K562 (cell line): ENCODE results near the gene LGALS7B. TPM values are rescaled to one million over a fixed set of nuclear protein-coding genes. Genes with fewer than 3 reads are reported as not detected.

Source experiments
- ATAC-seq: fragments of 200-7000 bp; cut with Tn5 transposase; 3 replicates; pipeline ENCODE4 v1.9.1; 2020; ENCODE audit warnings: moderate library complexity
- BruUV-seq: library from RNA; stranded (reverse); fragments of 400-500 nt; replicated peaks from 2 replicates; lab custom pipeline; 2021; lab: Mats Ljungman, UMichigan
- CTCF ChIA-PET: fragments of 300-600 bp; formaldehyde crosslinking; extraction: SDS; loops from one replicate; lab custom pipeline; 2021; ENCODE audit warnings: low intra/inter-chr PET ratio; lab: Yijun Ruan, JAX
- POLR2A ChIA-PET: fragments of 300-600, 350-650 bp; sonication (Branson Sonifier 250); formaldehyde crosslinking; extraction: SDS; loops from one replicate; lab custom pipeline; 2021; ENCODE audit warnings: antibody characterized with exemption, inconsistent platforms; lab: Yijun Ruan, JAX
- DNase-seq, 4 experiments: peaks; one replicate each; pipeline versions ENCODE4 v3.0.0 to v3.0.0-alpha.2; 2011 to 2018; ENCODE audit warnings: low spot score in 3 of 4, mixed read lengths in 3 of 4; ENCODE audit errors: extremely low read depth in 1 of 4
- FAIRE-seq: peaks from 2 replicates; lab custom pipeline; 2011; peaks lifted over from hg19 to GRCh38; lab: Jason Lieb, UNC
- H2AFZ ChIP-seq: 2 replicates; pipeline ENCODE4 v1.6.0; 2011; ENCODE audit warnings: low read depth, low read length, control low read depth, inconsistent platforms
- H3K27ac ChIP-seq: fragments of 200-600 bp; 3 replicates; pipeline ENCODE4 v1.8.0; 2011; ENCODE audit warnings: low read depth, mild to moderate bottlenecking, control low read depth, inconsistent platforms, low read length, moderate library complexity, mixed read lengths; ENCODE audit errors: extremely low read depth
- H3K27me3 ChIP-seq, 2 experiments: fragments of 300-600 bp in 1 of 2; 2 replicates in 1 of 2; 3 replicates in 1 of 2; pipeline versions ENCODE4 v1.6.0 to v1.8.0; 2011; ENCODE audit warnings: inconsistent platforms in 2 of 2, low read length in 2 of 2, mild to moderate bottlenecking in 1 of 2, mixed read lengths in 1 of 2, moderate library complexity in 1 of 2; ENCODE audit not compliant: control insufficient read depth in 2 of 2, insufficient read depth in 2 of 2
- H3K36me3 ChIP-seq: fragments of 300-600 bp; 3 replicates; pipeline ENCODE4 v1.8.0; 2011; ENCODE audit warnings: mild to moderate bottlenecking, low read length, inconsistent platforms; ENCODE audit not compliant: control insufficient read depth, insufficient read depth
- H3K4me1 ChIP-seq, 2 experiments: fragments of 200-600 bp in 1 of 2; replicated peaks in 1 of 2; 2 replicates in 1 of 2; 3 replicates in 1 of 2; pipeline versions ENCODE4 v1.5.1 to v1.8.0; 2011; ENCODE audit warnings: inconsistent platforms in 2 of 2, low read length in 2 of 2, mild to moderate bottlenecking in 1 of 2, mixed read lengths in 1 of 2, moderate library complexity in 1 of 2; ENCODE audit not compliant: control insufficient read depth in 2 of 2, insufficient read depth in 2 of 2
- H3K4me2 ChIP-seq: 2 replicates; pipeline ENCODE4 v1.6.1; 2011; ENCODE audit warnings: low read length, control low read depth, inconsistent platforms, mixed read lengths; ENCODE audit not compliant: insufficient read depth
- H3K4me3 ChIP-seq: fragments of 200-600 bp; sonication (generic), shearing (Covaris generic); 2 replicates; pipeline ENCODE4 v1.5.1; 2016; ENCODE audit warnings: control low read depth, inconsistent platforms
- H3K79me2 ChIP-seq: fragments of 200-600 bp; 3 replicates; pipeline ENCODE4 v1.8.0; 2011; ENCODE audit warnings: low read length, inconsistent platforms; ENCODE audit not compliant: control insufficient read depth, insufficient read depth
- H3K9ac ChIP-seq, 2 experiments: 2 replicates each; pipeline versions ENCODE4 v1.6.0 to v1.6.1; 2011; ENCODE audit warnings: low read depth in 2 of 2, low read length in 2 of 2, control low read depth in 1 of 2, inconsistent platforms in 1 of 2, mild to moderate bottlenecking in 1 of 2, mixed read lengths in 1 of 2; ENCODE audit not compliant: insufficient read depth in 1 of 2
- H3K9me1 ChIP-seq: one replicate; pipeline ENCODE4 v1.6.0; 2011; ENCODE audit warnings: inconsistent platforms, mild to moderate bottlenecking, low read length, moderate library complexity; ENCODE audit not compliant: control insufficient read depth, insufficient read depth
- H3K9me3 ChIP-seq: replicated peaks from 2 replicates; pipeline ENCODE4 v1.5.1; 2011; ENCODE audit warnings: low read depth, low read length, inconsistent platforms; ENCODE audit not compliant: control insufficient read depth, insufficient read depth
- H4K20me1 ChIP-seq: replicated peaks from 2 replicates; pipeline ENCODE4 v1.6.1; 2011; ENCODE audit warnings: low read length, inconsistent platforms, mixed read lengths; ENCODE audit not compliant: control insufficient read depth, insufficient read depth
- EGR1 ChIP-seq: fragments of 450-650 bp; conservative IDR thresholded peaks from 2 replicates; pipeline ENCODE4 v1.6.1; 2017; ENCODE audit warnings: mild to moderate bottlenecking
- MECOM ChIP-seq: fragments of 250-450 bp; sonication (Bioruptor Pico); IDR thresholded peaks from 2 replicates; pipeline ENCODE4 v1.8.0; 2022; ENCODE audit warnings: inconsistent platforms
- PTRF ChIP-seq: fragments of 450-650 bp; IDR thresholded peaks from 2 replicates; pipeline ENCODE4 v1.6.1; 2016; ENCODE audit warnings: mild to moderate bottlenecking, missing genetic modification characterization, missing compliant biosample characterization
- RBM25 ChIP-seq: fragments of 200-400 bp; formaldehyde crosslinking; IDR thresholded peaks from 2 replicates; pipeline ENCODE4 v1.6.1; 2018; ENCODE audit warnings: low read length, low read depth, moderate library complexity; ENCODE audit not compliant: severe bottlenecking
- SNRNP70 ChIP-seq: fragments of 200-400 bp; formaldehyde crosslinking; optimal IDR thresholded peaks from 2 replicates; pipeline ENCODE3; 2017; ENCODE audit warnings: low read depth, low read length
- TBP ChIP-seq: optimal IDR thresholded peaks from 2 replicates; pipeline ENCODE3; 2011; ENCODE audit warnings: low read depth, low read length, improper control_type of control experiment
- TCF7L2 ChIP-seq: fragments of 150-350 bp; IDR thresholded peaks from 2 replicates; pipeline ENCODE4 v1.6.1; 2016; ENCODE audit warnings: low read depth, mild to moderate bottlenecking, low read length, moderate library complexity
- WGBS: fragments of 100-300 bp; shearing (Covaris generic); methylation state at CpG from one replicate; pipeline ENCODE4 v1.1.6; 2016; ENCODE audit warnings: low coverage, mixed read lengths; ENCODE audit not compliant: insufficient coverage; ENCODE audit errors: missing lambda C conversion rate; 5-methylcytosine and 5-hydroxymethylcytosine counted together
- in situ Hi-C: fragments of 300-500 bp; cut with MboI; formaldehyde crosslinking; loops from 4 replicates; pipeline ENCODE4 v1.15.0; 2018; ENCODE audit warnings: inconsistent platforms, mixed read lengths
- intact Hi-C: fragments of 100-400 bp; cut with micrococcal nuclease; formaldehyde crosslinking; loops from 2 replicates; pipeline ENCODE4 v1.14.2; 2022
- polyA plus RNA-seq, 8 experiments: library from polyadenylated mRNA; depleted of rRNA in 4 of 8; stranded (reverse) in 5 of 8; unstranded in 3 of 8; fragments of >200 nt; fragmentation: Nextera tagmentation in 2 of 8; fragmentation: Illumina TruSeq in 1 of 8; extraction: Ambion mirVana in 2 of 8; extraction: Trizol in 1 of 8; gene quantifications; 2 replicates each; pipeline versions ENCODE4 v1.2.1 to v1.2.3, GENCODE V29; 2011 to 2014; ENCODE audit warnings: inconsistent platforms in 1 of 8, missing spikeins in 1 of 8
- total RNA-seq, 7 experiments: library from RNA; depleted of rRNA in 6 of 7; stranded (reverse); fragments of >200 nt in 6 of 7; fragmentation: Illumina TruSeq in 2 of 7; extraction: Trizol in 2 of 7; gene quantifications; 2 replicates each; pipeline versions ENCODE4 v1.2.1 to v1.2.3, GENCODE V29; 2011 to 2021; ENCODE audit warnings: low replicate concordance in 1 of 7
- TF ChIP-seq, protein P1 (sequence below), 3 experiments: fragments of 200-800 bp in 1 of 3; sonication (Bioruptor generic) in 1 of 3; sonication (generic) in 1 of 3; formaldehyde crosslinking in 1 of 3; IDR thresholded peaks; 2 replicates each; pipeline versions ENCODE4 v1.6.1 to v1.8.0; 2016 to 2022; ENCODE audit warnings: mild to moderate bottlenecking in 2 of 3, missing compliant biosample characterization in 2 of 3, missing genetic modification characterization in 2 of 3, missing genetic modification reagents in 1 of 3

The LGALS7B gene
- total and polyA plus RNA-seq, 9 of the 15 experiments (the other 6 are each of a cell fraction or from before 2014, with no cell fraction given): not detected

DNA sequence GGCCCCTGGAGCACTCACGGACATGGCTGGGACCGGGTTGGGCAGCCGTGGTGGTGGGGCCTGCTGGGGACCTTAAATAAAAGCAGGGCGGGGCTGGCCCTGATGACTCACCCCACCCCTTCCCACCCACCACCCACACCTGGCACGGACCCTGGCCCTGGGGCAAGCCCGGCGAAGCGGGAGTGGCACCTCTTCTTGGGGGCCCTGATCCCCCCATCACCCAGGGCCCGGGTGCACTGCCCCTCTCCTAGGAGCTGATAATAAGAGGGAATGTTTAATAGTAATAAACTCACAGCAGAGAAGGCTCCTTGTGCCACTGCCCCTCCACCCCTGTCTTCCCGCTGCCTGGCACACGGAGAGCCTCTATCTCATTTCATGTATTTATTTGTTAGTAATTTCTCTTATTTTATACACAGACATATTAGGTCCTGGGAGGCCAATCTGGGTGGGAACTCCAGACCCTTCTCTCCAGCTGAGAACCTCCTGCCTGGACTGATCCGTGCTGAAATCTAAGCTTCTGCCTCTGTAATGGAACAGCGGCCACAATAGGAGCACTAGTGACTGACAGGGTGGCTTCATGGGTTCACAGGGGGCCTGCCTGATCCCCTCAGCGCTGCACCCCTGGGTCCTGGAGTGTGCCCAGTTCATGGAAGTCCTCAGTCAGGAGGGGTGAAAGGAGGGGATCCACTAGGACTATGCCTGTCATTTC lies 15.4 kb upstream of the LGALS7B start, which contains the start of gene LGALS7:
LGALS7 (minus strand) TSS at position 49 of the 709 bp plus-strand sequence; CDS start at position 24, 25 bp downstream.
- H3K9me3 ChIP-seq: no peaks in the 10 kb centered on the region
- H3K9ac ChIP-seq: no peak within 1 kb of the TSS
- DNase-seq (no peak), FAIRE-seq (no peak), ATAC-seq (peak; percentile 19; the same call in 1 of the 3 replicates)
- no TSS peak for BruUV-seq
- H3K4me1 ChIP-seq: peaks cover 0 to 15% of the 10 kb centered on the region in 2 experiments; a peak in 1 of 5 replicates
- intact Hi-C loops: no loop called here
- H3K4me2 ChIP-seq: no peak within 1 kb of the TSS
- in situ Hi-C loops: no loop called here
- no peaks in the 10 kb centered on the region for H3K79me2 ChIP-seq
- H3K4me3 ChIP-seq: no peak within 1 kb of the TSS
- no peak within 1 kb of the TSS for H2AFZ ChIP-seq
- 18% methylated on average over 6 of the region's 14 CpGs for WGBS
- CTCF ChIA-PET: no interaction called here
- TF ChIP-seq MECOM (CRISPR knock-in tag) (no peak), TBP (no peak), EGR1 (no peak), PTRF (tag) (no peak), SNRNP70 (no peak), RBM25 (no peak), TCF7L2 (no peak)
- TF ChIP-seq, protein P1, sequence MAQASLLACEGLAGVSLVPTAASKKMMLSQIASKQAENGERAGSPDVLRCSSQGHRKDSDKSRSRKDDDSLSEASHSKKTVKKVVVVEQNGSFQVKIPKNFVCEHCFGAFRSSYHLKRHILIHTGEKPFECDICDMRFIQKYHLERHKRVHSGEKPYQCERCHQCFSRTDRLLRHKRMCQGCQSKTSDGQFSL (CRISPR knock-in tag; IDR thresholded peaks at IDR 0.05): no peak
- TF ChIP-seq, protein P1 (tag; IDR thresholded peaks at IDR 0.05): no peak
- no peak within 1 kb of the TSS for H3K27ac ChIP-seq
- no peaks in the 10 kb centered on the region for H3K27me3 ChIP-seq
- no peaks in the 10 kb centered on the region for H3K9me1 ChIP-seq
- H3K36me3 ChIP-seq: no peaks in the 10 kb centered on the region
- POLR2A ChIA-PET: interaction anchor here (2.5 kb wide), 1 partner anchor 21 kb away, joined by 9 read pairs; no protein-coding TSS in a partner anchor
- no peaks in the 10 kb centered on the region for H4K20me1 ChIP-seq
